GM12878 (cell line): ENCODE results near the gene TIPIN. TPM values are rescaled to one million over a fixed set of nuclear protein-coding genes. Genes with fewer than 3 reads are reported as not detected.

Experiments
- ATAC-seq: fragments of 200-7000 bp; cut with Tn5 transposase; 3 replicates; pipeline ENCODE4 v1.9.1; 2020; ENCODE audit warnings: mild to moderate bottlenecking, moderate library complexity
- BruUV-seq: library from RNA; stranded (reverse); fragments of 400-500 nt; replicated peaks from 2 replicates; lab custom pipeline; 2021; lab: Mats Ljungman, UMichigan
- CTCF ChIA-PET: fragments of 300-600 bp; sonication (Branson Sonifier 250); formaldehyde crosslinking; extraction: SDS; loops from one replicate; lab custom pipeline; 2021; ENCODE audit warnings: inconsistent platforms; lab: Yijun Ruan, JAX
- POLR2A ChIA-PET: fragments of 350-600 bp; formaldehyde crosslinking; extraction: SDS; loops from one replicate; lab custom pipeline; 2021; ENCODE audit warnings: inconsistent platforms; lab: Charles Lee
- RAD21 ChIA-PET: fragments of 300-600 bp; sonication (Branson Sonifier 250); formaldehyde crosslinking; loops from one replicate; lab custom pipeline; 2023; ENCODE audit warnings: antibody characterized with exemption; ENCODE audit not compliant: unreplicated experiment; lab: Charles Lee
- SMC1A ChIA-PET: fragments of 300-600 bp; sonication (Branson Sonifier 250); formaldehyde crosslinking; loops from one replicate; lab custom pipeline; 2023; ENCODE audit not compliant: unreplicated experiment, uncharacterized antibody; lab: Charles Lee
- DNase-seq: peaks from one replicate; pipeline ENCODE4 v3.0.0-alpha.2; 2011; ENCODE audit warnings: low read depth, low spot score
- FAIRE-seq: peaks from 3 replicates; lab custom pipeline; 2011; peaks lifted over from hg19 to GRCh38; lab: Jason Lieb, UNC
- H2AFZ ChIP-seq: 2 replicates; pipeline ENCODE4 v1.6.0; 2011; ENCODE audit warnings: low read depth, low read length, control low read depth; ENCODE audit not compliant: control insufficient read depth
- H3K27ac ChIP-seq: 2 replicates; pipeline ENCODE4 v1.5.1; 2011; ENCODE audit warnings: control low read depth; ENCODE audit not compliant: control insufficient read depth, insufficient read depth
- H3K27me3 ChIP-seq, 2 experiments: replicated peaks in 1 of 2; 2 replicates each; pipeline versions ENCODE4 v1.6.0 to v1.6.1; 2011; ENCODE audit warnings: low read length in 1 of 2; ENCODE audit not compliant: control insufficient read depth in 2 of 2, insufficient read depth in 2 of 2
- H3K36me3 ChIP-seq, 2 experiments: 2 replicates each; pipeline ENCODE4 v1.5.1; 2011; ENCODE audit warnings: low read length in 1 of 2; ENCODE audit not compliant: control insufficient read depth in 2 of 2, insufficient read depth in 2 of 2
- H3K4me1 ChIP-seq: 2 replicates; pipeline ENCODE4 v1.6.1; 2011; ENCODE audit warnings: mild to moderate bottlenecking, low read length, moderate library complexity, mixed read lengths; ENCODE audit not compliant: control insufficient read depth, insufficient read depth
- H3K4me2 ChIP-seq: 2 replicates; pipeline ENCODE4 v1.6.0; 2011; ENCODE audit warnings: control low read depth; ENCODE audit not compliant: control insufficient read depth, insufficient read depth
- H3K4me3 ChIP-seq: fragments of 200-600 bp; sonication (generic); 2 replicates; pipeline ENCODE4 v1.5.1; 2016
- H3K79me2 ChIP-seq: 2 replicates; pipeline ENCODE4 v1.6.0; 2011; ENCODE audit warnings: low read length; ENCODE audit not compliant: control insufficient read depth, insufficient read depth
- H3K9ac ChIP-seq: 2 replicates; pipeline ENCODE4 v1.8.0; 2011; ENCODE audit warnings: low read length, control low read depth, mixed read lengths; ENCODE audit not compliant: control insufficient read depth, insufficient read depth
- H3K9me3 ChIP-seq: replicated peaks from 3 replicates; pipeline ENCODE4 v1.5.1; 2011; ENCODE audit warnings: mild to moderate bottlenecking, low read length; ENCODE audit not compliant: control insufficient read depth, insufficient read depth
- H4K20me1 ChIP-seq: 2 replicates; pipeline ENCODE4 v1.6.0; 2011; ENCODE audit not compliant: control insufficient read depth, insufficient read depth
- BACH1 ChIP-seq: fragments of 450-650 bp; IDR thresholded peaks from 2 replicates; pipeline ENCODE4 v1.6.1; 2017; ENCODE audit warnings: mild to moderate bottlenecking, borderline replicate concordance
- BHLHE40 ChIP-seq, 2 experiments: fragments of 450-650 bp in 1 of 2; IDR thresholded peaks; 2 replicates each; pipeline ENCODE4 v1.6.1; 2011 to 2017; ENCODE audit warnings: low read depth in 2 of 2, borderline replicate concordance in 1 of 2, improper control_type of control experiment in 1 of 2, low read length in 1 of 2, mild to moderate bottlenecking in 1 of 2
- CREB1 ChIP-seq: IDR thresholded peaks from 2 replicates; pipeline ENCODE4 v1.6.1; 2012; ENCODE audit warnings: low read depth, mild to moderate bottlenecking, inconsistent platforms
- CREM ChIP-seq: IDR thresholded peaks from 2 replicates; pipeline ENCODE4 v1.6.1; 2014; ENCODE audit warnings: antibody characterized with exemption, low read depth
- DPF2 ChIP-seq: fragments of 450-650 bp; IDR thresholded peaks from 2 replicates; pipeline ENCODE4 v1.6.1; 2017; ENCODE audit warnings: mild to moderate bottlenecking
- EGR1 ChIP-seq, 2 experiments: IDR thresholded peaks; 1 replicate in 1 of 2; 2 replicates in 1 of 2; pipeline ENCODE4 v1.6.1; 2011 to 2012; ENCODE audit warnings: low read depth in 2 of 2, low read length in 2 of 2, borderline replicate concordance in 1 of 2, mild to moderate bottlenecking in 1 of 2, moderate library complexity in 1 of 2
- EP300 ChIP-seq, 2 experiments: fragments of 150-350 bp in 1 of 2; IDR thresholded peaks; 2 replicates each; pipeline ENCODE4 v1.6.1; 2011 to 2012; ENCODE audit warnings: low read depth in 2 of 2, low read length in 2 of 2, borderline replicate concordance in 1 of 2, improper control_type of control experiment in 1 of 2, inconsistent platforms in 1 of 2; ENCODE audit not compliant: control insufficient read depth in 1 of 2
- IKZF2 ChIP-seq, 2 experiments: fragments of 450-650 bp; IDR thresholded peaks; 2 replicates each; pipeline ENCODE4 v1.6.1; 2017; ENCODE audit warnings: mild to moderate bottlenecking in 2 of 2, moderate library complexity in 2 of 2
- KDM1A ChIP-seq: fragments of 200-600 bp; sonication (generic); IDR thresholded peaks from 2 replicates; pipeline ENCODE4 v1.6.1; 2016; ENCODE audit warnings: borderline replicate concordance
- KLF5 ChIP-seq: fragments of 450-650 bp; IDR thresholded peaks from 2 replicates; pipeline ENCODE4 v1.6.1; 2014; ENCODE audit warnings: mild to moderate bottlenecking; ENCODE audit not compliant: partially characterized antibody
- MTA2 ChIP-seq: fragments of 450-650 bp; IDR thresholded peaks from 2 replicates; pipeline ENCODE4 v1.6.1; 2016; ENCODE audit warnings: low read depth, mild to moderate bottlenecking, moderate library complexity
- MXI1 ChIP-seq: fragments of 150-350 bp; IDR thresholded peaks from 2 replicates; pipeline ENCODE4 v1.6.1; 2011; ENCODE audit warnings: low read depth, mild to moderate bottlenecking, inconsistent platforms, low read length, improper control_type of control experiment
- MYB ChIP-seq: fragments of 150-350 bp; IDR thresholded peaks from 2 replicates; pipeline ENCODE4 v1.6.1; 2014; ENCODE audit warnings: mild to moderate bottlenecking, low read depth, low read length, borderline replicate concordance
- NFYB ChIP-seq: IDR thresholded peaks from 2 replicates; pipeline ENCODE4 v1.6.1; 2011; ENCODE audit warnings: low read depth, mild to moderate bottlenecking, low read length, improper control_type of control experiment, moderate library complexity; ENCODE audit not compliant: insufficient read depth
- POLR2A ChIP-seq: IDR thresholded peaks from 2 replicates; pipeline ENCODE4 v1.6.1; 2011; ENCODE audit warnings: low read depth, mild to moderate bottlenecking, low read length
- RB1 ChIP-seq: fragments of 450-650 bp; formaldehyde crosslinking; IDR thresholded peaks from 2 replicates; pipeline ENCODE4 v1.6.1; 2017; ENCODE audit warnings: mild to moderate bottlenecking, borderline replicate concordance
- RCOR1 ChIP-seq: conservative IDR thresholded peaks from 2 replicates; pipeline ENCODE4 v1.6.1; 2012; ENCODE audit warnings: low read depth, low read length, improper control_type of control experiment
- SIN3A ChIP-seq: IDR thresholded peaks from 2 replicates; pipeline ENCODE4 v1.6.1; 2012; ENCODE audit warnings: low read depth, low read length, improper control_type of control experiment
- TARDBP ChIP-seq: IDR thresholded peaks from 2 replicates; pipeline ENCODE4 v1.6.1; 2016; ENCODE audit warnings: borderline replicate concordance
- YBX1 ChIP-seq: fragments of 450-650 bp; IDR thresholded peaks from 2 replicates; pipeline ENCODE4 v1.6.1; 2016; ENCODE audit warnings: antibody characterized with exemption
- ZZZ3 ChIP-seq: IDR thresholded peaks from 2 replicates; pipeline ENCODE4 v1.6.1; 2011; ENCODE audit warnings: low read depth; ENCODE audit not compliant: control insufficient read depth, insufficient read length
- WGBS: methylation state at CpG from one replicate; pipeline ENCODE4 v1.1.6; 2016; ENCODE audit warnings: low lambda C conversion rate; ENCODE audit not compliant: insufficient replicate concordance, insufficient coverage; ENCODE audit errors: missing lambda C conversion rate; 5-methylcytosine and 5-hydroxymethylcytosine counted together
- in situ Hi-C: fragments of 300-500 bp; cut with MboI; formaldehyde crosslinking; loops from 9 replicates; pipeline ENCODE4 v1.14.3; 2018; ENCODE audit warnings: mixed read lengths
- intact Hi-C: fragments of 100-400 bp; cut with micrococcal nuclease; formaldehyde crosslinking; loops from one replicate; pipeline ENCODE4 v1.14.2; 2022; ENCODE audit not compliant: unreplicated experiment
- polyA plus RNA-seq, 11 experiments: library from polyadenylated mRNA; depleted of rRNA in 4 of 11; unstranded in 6 of 11; stranded (reverse) in 5 of 11; fragments of >200 nt; fragmentation: Nextera tagmentation in 4 of 11; fragmentation: Illumina TruSeq in 1 of 11; extraction: Ambion mirVana in 4 of 11; extraction: Trizol in 1 of 11; gene quantifications; 1 replicate in 1 of 11; 2 replicates in 10 of 11; pipeline versions ENCODE4 v1.2.1 to v1.2.3, GENCODE V29; 2011 to 2016; ENCODE audit warnings: inconsistent platforms in 2 of 11, missing spikeins in 2 of 11, low read depth in 1 of 11
- total RNA-seq, 4 experiments: library from RNA; depleted of rRNA in 3 of 4; stranded (reverse); fragments of >200 nt in 3 of 4; fragmentation: Illumina TruSeq in 1 of 4; extraction: Trizol in 1 of 4; gene quantifications; 2 replicates each; pipeline versions ENCODE4 v1.2.1 to v1.2.3, GENCODE V29; 2013 to 2021
- TF ChIP-seq, protein P1 (sequence below): IDR thresholded peaks from 2 replicates; pipeline ENCODE4 v1.6.1; 2012; ENCODE audit warnings: low read length, inconsistent platforms

TIPIN gene
- total and polyA plus RNA-seq, 10 of the 15 experiments (the other 5 are each of a cell fraction or from before 2014, with no cell fraction given), result 21.1 to 69.2 (median 47.0) TPM

DNA sequence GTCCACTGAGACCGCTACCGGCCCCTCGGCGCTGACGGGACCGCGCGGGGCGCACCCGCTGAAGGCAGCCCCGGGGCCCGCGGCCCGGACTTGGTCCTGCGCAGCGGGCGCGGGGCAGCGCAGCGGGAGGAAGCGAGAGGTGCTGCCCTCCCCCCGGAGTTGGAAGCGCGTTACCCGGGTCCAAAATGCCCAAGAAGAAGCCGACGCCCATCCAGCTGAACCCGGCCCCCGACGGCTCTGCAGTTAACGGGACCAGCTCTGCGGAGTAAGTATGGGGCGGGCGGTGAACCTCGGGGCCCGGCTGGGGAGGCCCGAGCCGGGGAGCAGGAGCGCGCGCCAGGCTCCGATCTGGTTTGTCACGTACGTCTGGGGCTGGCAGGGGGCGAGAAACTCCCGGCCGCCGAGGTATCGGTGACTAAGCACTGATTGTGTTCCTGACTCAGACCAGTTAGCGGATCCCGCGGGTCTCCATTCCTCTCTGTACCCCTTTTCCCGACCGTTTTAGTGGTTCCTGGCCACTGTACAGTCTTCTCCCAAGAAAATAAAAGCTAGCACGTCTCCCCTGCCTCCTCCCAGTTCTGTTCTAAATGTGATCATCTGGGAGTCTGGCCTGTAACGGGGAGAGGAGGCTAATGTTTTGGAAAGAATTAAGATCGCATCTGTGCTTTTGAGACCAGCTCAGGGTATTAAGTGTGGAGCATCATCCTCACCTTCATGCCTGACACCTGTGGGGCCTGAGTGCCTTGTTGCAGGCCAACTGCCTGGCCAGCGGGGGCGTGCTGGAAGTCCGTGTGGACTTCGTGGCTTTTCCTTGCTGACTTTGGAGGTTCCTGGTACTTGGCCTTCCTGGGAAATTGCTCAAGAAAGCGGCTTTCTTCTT, 30.9 kb upstream of the TIPIN start:
- ATAC-seq (peak; percentile 40), FAIRE-seq (no peak), DNase-seq (no peak)
- TSS peak; percentile 41 for BruUV-seq
- in situ Hi-C loops (no loop called here), intact Hi-C loops (loop anchor here (1.0 kb wide), 1 partner anchor 84 kb away; no protein-coding TSS in a partner anchor)
- Histone ChIP-seq H3K36me3 (no peaks in the 10 kb centered on the region), H3K79me2 (peaks cover 67% of the 10 kb centered on the region), H3K9me3 (no peaks in the 10 kb centered on the region), H4K20me1 (no peaks in the 10 kb centered on the region), H2AFZ (peak overlapping the region; percentile 55), H3K9ac (peak overlapping the region; percentile 84), H3K27me3 (no peaks in the 10 kb centered on the region), H3K27ac (peak overlapping the region; percentile 73), H3K4me3 (peak overlapping the region; percentile 100), H3K4me1 (peaks cover 17% of the 10 kb centered on the region; the same call in 1 of the 2 replicates), H3K4me2 (peak overlapping the region; percentile 50)
- under 1% methylated on average over 53 of the region's 62 CpGs for WGBS
- ChIA-PET SMC1A (interaction anchor here (0.9 to 5.0 kb wide), 21 partner anchors 7 to 111 kb away, joined by 3 to 71 read pairs (median 3); partner anchors contain the start of genes SNAPC5 and TIPIN), RAD21 (interaction anchor here (0.9 to 7.6 kb wide), 19 partner anchors 15 to 466 kb away, joined by 3 to 119 read pairs (median 5); partner anchors contain the start of genes RPL4, SNAPC5 and ZWILCH), CTCF (interaction anchor here (0.8 to 5.5 kb wide), 18 partner anchors 12 to 118 kb away, joined by 3 to 90 read pairs (median 5); partner anchors contain the start of genes RPL4, SNAPC5, TIPIN and ZWILCH), POLR2A (interaction anchor here (0.6 to 9.7 kb wide), 18 partner anchors 15 to 117 kb away, joined by 3 to 120 read pairs (median 4); partner anchors contain the start of genes RPL4, SNAPC5 and ZWILCH)
- TF ChIP-seq EP300 (IDR thresholded peaks at IDR 0.05; ENCODE audit: borderline replicate concordance in 1 of 2, control insufficient read depth in 1 of 2, low read depth in 2 of 2, low read length in 2 of 2), result no peak
- TF ChIP-seq MTA2, result no peak
- no peak for TF ChIP-seq YBX1
- no peak for TF ChIP-seq POLR2A
- no peak for TF ChIP-seq MYB
- peak; percentile 5; the same call in 1 of the 2 replicates for TF ChIP-seq CREB1
- TF ChIP-seq KLF5, result no peak
- TF ChIP-seq SIN3A, result no peak
- TF ChIP-seq, protein P1, sequence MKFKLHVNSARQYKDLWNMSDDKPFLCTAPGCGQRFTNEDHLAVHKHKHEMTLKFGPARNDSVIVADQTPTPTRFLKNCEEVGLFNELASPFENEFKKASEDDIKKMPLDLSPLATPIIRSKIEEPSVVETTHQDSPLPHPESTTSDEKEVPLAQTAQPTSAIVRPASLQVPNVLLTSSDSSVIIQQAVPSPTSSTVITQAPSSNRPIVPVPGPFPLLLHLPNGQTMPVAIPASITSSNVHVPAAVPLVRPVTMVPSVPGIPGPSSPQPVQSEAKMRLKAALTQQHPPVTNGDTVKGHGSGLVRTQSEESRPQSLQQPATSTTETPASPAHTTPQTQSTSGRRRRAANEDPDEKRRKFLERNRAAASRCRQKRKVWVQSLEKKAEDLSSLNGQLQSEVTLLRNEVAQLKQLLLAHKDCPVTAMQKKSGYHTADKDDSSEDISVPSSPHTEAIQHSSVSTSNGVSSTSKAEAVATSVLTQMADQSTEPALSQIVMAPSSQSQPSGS, result no peak
- TF ChIP-seq TARDBP, result no peak
- no peak for TF ChIP-seq MXI1
- TF ChIP-seq IKZF2 (IDR thresholded peaks at IDR 0.05), result peak in 1 of 2 experiments; percentile 35; a peak in 1 of 4 replicates
- peak; percentile 24 for TF ChIP-seq DPF2
- no peak for TF ChIP-seq BHLHE40 (IDR thresholded peaks at IDR 0.05; ENCODE audit: borderline replicate concordance in 1 of 2, low read depth in 2 of 2, low read length in 1 of 2)
- no peak for TF ChIP-seq BACH1
- TF ChIP-seq NFYB, result no peak
- no peak for TF ChIP-seq ZZZ3
- no peak for TF ChIP-seq KDM1A
- TF ChIP-seq RB1, result no peak
- no peak for TF ChIP-seq RCOR1
- TF ChIP-seq CREM, result 0 out of 2 replicates have a peak, but pooled peaks have one; percentile 7
- TF ChIP-seq EGR1 (IDR thresholded peaks at IDR 0.05; ENCODE audit: borderline replicate concordance in 1 of 2, low read depth in 2 of 2, low read length in 2 of 2), result peak in 1 of 2 experiments; percentile 56; a peak in 1 of 3 replicates
